ENCODE measurements around the gene CAPN7.

The CAPN7 gene

GRCh38 chr3:15279205-15279604 is 73.2 kb downstream of the CAPN7 start:
- no peak for DNase-seq

DNA sequence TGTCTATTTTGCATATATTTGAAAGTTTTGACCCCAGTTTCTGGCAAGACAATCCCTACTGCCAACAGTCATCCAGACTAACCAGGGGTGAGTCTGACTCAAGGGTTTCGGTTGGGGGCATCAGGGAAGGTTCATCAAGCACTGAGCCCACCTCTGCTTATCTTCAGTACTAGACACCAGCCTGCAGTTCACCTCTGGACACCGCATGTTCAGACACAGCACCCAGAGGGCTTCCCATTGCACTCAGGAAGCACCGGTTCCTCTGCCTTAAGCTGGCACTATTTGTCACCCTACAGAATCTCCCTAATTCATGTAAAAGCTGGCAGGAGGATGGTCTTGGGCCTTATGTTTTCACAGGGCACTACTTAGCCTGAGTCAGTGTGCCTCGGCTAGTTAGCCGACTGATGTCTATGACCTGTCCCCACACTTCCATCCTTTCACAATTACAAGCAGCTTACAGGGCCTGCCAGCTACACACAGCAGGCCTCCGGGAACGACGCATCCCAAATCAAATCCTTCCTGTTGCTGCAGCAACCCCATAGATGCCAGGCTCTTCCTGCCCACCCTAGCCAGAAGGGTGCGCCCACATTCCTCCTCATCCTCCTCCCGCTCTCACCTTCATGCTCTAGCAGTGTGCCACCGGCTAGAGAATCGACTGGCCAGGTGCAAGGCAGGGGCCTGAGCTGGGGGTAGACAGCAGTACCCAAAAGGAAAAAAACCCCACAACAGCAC is 73.8 kb downstream of the CAPN7 start:
- no peak for DNase-seq

DNA sequence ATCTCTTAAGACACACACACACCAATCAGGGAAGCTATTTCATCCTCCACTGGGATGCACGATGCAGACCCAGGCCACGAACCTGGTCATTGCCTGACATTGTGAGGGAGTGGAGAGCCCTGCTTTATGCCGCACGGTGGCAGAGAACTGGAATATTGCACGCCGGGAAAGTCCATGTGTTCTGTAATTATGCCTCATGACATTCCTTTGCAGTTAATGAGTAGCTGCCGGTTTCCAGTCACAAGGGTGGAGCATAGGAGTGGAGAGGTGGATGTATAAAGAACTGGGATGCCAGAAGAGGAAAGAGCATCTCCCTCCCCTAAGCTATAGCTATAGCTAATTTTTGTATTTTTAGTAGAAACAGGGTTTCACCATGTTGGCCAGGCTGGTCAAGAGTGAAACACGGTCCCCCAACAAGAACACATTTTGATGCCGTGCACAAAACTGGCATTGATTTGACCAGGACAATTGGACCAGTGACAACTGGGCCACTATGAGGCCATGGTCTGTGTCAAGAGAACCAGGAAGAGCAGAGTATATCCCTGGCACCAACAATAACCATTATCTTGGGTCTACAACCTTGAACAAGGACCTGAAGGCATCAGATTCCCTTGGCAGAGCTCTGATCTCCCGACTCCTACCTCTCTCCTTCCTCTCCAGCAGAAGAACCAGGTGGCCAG is 74.9 kb downstream of the CAPN7 start:
- no peak for DNase-seq

DNA sequence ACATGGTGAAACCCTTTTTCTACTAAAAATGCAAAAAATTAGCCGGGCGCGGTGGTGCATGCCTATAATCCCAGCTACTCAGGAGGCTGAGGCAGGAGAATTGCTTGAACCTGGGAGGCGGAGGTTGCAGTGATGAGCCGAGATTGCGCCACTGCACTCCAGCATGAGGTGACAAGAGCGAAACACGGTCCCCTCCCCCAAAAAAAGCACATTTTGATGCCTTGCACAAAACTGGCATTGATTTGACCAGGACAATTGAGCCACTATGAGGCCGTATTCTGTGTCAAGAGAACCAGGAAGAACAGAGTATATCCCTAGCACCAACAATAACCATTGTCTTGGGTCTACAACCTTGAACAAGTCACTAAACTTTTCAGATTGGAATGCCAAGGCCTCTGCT is 75.8 kb downstream of the CAPN7 start:
- DNase-seq, result no peak

- DNase-seq, result no peak
These were observed 77.7 kb downstream of the CAPN7 start for GRCh38 chr3:15283702-15284101.

DNA sequence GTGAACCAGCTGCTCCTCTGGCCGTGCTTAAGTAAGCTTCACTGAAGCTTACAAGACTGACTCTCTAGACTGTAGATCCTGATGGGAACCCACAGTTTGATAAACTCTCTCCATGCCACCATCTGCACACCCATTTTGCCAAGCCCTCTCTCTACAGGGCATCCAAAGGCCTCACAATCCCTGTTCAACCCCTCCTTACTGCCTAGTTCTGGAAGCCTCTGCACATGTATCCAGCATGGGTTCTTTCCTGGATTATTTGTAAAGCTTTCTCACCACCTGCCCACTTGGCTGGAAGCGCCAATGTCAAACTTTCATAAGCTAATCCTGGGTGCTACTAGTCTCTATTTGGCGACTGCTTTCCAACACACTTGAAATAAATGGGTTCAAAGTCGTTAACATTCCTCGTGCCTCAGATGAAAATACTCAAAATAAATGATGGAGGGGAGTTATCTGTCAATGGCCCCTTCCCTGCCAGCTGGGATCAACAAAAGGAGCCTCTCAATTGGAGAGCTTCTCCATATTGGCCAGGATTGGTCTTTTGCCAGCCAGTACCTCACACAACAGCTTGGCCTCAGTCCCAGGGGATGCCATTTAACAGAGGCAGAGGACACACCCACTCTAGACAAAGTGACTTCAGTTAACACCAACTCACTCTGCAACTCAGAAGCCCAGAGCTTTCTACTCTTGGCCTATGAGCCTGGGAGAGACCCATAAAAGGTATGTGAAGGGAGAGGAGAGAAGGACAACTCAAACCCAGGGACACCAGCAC is 78.3 kb downstream of the CAPN7 start:
- peak; percentile 12 for DNase-seq

DNA sequence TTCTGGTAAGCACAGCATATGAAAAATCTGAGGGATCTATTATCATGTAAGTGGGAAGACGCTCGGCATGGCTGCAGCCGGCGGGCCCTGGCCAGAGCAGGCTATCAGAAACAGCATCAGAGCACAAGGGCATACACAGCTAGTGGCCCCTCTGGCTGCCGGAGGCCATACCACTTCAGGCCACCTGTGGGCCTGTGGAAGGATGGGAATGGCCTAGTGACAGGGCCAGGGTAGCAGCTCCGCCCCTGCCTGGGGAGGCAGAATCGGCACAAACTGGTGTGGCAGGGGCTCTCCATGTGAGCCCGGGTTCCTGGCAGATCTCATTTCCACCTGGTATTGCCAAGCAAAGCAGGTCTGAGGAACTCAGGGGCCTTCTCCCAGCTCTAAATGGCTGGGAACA is 80.0 kb downstream of the CAPN7 start:
- DNase-seq, result no peak

DNA sequence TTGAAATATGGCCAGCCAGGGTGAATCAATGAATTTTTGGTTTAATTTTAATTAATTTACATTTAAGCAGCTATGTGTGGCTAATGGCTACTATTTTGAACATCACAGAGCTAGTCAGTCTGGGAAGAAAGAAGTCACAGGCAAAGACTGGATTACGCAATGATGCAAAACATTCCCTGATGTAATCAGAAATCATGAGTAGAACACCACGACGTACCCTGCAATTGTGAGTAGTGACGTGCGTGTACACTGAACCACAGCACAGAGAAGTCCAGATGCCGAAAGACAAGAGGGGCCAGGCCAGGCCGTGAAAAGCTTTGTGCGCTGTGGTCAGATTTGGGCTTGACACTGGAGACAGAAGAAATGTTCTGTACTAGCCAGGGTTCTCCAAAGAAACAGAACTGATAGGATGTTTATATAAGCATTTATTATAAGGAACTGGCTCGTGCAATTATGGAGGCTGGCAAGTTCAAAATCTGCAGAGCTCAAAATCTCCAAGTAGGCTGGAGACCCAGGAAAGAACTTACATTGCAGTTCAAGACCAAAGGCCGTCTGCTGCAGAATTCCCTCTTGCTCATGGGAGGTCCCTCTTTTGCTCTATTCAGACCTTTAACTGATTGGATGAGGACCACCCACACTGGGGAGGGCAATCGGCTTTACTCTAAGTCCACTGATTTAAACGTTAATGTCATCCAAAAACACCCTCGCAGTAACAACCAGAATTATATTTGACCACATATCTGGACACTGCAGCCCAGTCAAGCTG is 81.7 kb downstream of the CAPN7 start:
- DNase-seq, result peak; percentile 68

DNA sequence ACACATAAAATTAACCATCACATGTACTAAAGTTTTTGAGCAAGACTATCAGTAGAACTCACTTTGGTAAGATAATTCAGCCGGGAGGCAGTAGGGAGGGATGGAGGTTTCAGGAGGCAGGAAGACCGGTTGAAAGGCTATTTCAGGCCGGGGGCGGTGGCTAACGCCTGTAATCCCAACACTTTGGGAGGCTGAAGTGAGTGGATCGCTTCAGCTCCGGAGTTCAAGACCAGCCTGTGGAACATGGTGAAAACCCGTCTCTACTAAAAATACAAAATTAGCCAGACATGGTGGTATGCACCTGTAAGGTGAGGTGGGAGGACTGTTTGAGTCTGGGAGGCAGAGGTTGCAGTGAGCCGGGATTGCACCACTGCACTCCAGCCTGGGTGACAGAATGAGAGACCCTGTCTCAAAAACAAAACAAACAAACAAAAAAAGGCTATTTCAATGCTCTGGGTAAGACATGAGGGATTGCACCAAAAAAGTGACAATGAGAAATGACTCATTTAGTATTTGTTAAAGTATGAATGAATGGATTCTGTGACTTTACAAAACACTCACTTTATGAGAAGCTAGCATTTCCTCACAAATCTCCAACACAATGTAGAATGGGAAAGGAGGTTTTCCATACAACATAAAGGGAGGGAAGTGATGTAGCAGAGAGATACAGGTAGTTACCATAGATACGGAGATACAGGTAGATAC is 82.4 kb downstream of the CAPN7 start:
- DNase-seq, result no peak

GRCh38 chr3:15289661-15290060 is 83.6 kb downstream of the CAPN7 start:
- DNase-seq, result no peak

- DNase-seq, result no peak
These were observed 84.7 kb downstream of the CAPN7 start for GRCh38 chr3:15290736-15291135.

- DNase-seq, result peak; percentile 73
These were observed 85.8 kb downstream of the CAPN7 start for GRCh38 chr3:15291589-15292541.

GRCh38 chr3:15292765-15293522 is 86.9 kb downstream of the CAPN7 start:
- peak; percentile 26 for DNase-seq

DNA sequence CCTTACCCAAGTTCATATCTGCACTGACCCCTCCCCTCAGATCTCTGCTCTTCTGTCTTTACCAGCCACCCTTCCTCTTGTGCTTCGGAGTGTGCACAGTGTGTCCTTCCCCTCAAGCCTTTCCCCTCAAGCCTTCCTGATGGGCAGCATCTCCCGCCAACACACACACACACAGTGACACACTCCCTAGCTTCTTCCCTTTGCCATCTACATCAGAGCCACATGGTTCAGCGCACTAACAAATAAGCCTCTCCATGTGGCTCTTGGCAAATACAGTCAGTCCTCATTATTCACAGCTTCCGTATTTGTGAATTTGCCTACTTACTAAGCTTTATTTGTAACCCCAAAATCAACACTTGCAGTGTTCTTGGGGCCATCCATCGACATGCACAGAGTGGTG is 88.9 kb downstream of the CAPN7 start:
- DNase-seq, result peak; percentile 70

DNA sequence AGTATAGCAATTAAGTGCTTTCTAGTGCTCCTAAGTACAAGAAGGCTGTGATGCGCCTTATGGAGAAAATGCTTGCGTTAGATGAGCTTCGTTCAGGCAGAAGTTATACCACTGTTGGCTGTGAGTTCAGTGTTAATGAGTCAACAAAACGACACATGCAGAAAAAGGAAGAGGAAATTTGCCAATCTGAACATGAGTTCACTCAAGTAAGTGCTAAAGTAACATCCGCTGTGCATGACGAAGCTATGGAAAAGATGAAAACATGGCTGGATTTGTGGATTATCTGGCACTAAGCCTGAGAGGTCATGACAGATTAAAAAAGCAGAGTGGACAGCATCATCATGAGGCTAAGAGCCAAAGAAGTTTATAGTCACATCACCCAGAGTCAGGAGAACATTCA is 89.5 kb downstream of the CAPN7 start:
- peak; percentile 32 for DNase-seq

DNA sequence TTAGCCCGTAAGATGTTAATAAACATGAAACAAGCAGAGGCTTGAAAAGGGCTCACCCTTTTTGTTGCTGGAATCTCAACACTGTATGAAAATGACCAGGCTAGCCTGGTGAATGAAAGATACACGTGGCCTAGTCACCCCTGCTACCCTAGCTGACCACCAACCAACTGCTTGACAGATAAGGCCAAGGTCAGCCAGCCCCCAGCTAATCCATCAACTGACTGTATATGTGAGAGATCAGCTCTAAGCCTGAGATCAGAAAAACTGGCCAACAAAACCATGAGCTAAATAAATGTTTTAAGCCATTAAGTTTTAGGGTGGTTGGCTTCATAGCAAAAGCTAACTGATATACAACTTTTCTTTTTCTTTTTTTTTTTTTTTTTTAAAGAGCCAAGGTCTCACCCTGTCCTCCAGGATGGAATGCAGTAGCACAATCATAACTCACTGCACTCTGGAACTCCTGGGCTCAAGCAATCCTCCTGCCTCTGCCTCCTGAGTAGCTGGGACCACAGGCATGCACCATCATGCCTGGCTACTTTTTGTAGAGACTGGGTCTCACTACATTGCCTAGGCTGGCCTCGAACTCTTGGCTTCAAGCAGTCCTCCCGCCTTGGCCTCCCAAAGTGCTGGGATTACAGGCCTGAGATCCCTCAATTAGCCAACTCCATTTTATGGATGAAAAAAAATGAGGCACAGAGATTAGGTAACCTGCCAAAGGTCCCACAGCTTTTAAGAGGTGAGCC is 91.7 kb downstream of the CAPN7 start:
- DNase-seq, result no peak

- DNase-seq, result no peak
These were observed 92.5 kb downstream of the CAPN7 start for GRCh38 chr3:15298504-15298903.

DNA sequence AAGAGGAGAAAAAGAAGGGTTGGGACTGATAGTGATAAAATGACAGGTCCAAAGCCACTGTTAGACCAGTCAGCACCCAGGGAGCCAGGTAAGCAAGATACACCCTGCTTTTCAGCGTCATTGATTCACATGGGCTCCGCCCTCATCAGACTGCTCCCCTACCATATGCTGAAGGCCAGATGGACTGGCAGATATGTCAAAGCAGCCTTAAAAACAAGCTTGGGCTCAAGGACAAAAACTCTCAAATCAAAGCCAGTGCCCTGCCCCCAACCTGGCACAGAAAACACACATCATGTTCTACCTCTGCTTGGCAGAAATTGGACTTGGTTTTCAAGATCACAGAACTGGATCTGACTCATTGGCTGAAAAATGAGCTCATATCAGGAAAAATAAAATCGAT is 93.0 kb downstream of the CAPN7 start:
- no peak for DNase-seq

DNA sequence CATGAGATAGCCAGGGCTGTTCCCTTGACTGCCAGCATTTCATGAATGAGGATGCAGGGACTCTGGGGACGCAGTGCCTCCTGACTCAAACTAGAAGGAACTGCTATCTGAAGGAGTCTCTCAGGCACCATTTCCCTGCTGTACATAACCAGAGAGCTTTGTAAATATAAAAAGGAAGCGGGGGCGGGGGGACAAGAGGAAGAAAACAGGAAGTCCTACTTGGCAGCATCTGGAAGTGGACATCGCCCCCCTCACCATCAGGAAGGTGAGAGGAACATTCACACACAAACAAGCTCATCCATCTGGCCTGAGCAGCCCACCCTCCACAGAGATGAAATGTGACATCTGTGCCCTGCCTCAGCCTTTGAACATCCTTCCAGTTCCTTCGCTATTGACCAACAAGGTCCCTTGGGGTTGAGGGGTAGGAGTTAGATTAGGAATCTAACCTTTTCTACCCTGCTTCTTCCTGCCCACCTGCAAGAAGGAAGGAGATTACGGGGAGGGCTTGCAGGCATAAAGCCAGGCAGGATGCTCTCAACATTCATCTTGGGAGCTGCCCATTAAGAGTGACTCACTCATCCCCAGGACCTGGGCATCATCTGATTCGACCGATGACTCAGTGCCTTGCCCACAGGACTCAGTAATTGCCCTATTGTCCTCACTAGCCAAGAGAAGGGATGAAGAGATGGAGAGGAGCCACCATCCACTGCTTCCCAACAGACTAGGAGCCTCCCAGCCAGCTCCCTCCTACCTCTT is 94.5 kb downstream of the CAPN7 start:
- DNase-seq, result peak; percentile 69

Data from CD4-positive, alpha-beta T cell treated with Interleukin-15 for 1 hour (primary cell).